Thoracic aorta (tissue), 2 donors: Measurements from ENCODE around the gene BMPR1A. TPM values are rescaled to one million over a fixed set of nuclear protein-coding genes. Genes with fewer than 3 reads are reported as not detected.

Experiments
- ATAC-seq: fragments of 150-250 bp; one replicate; pipeline ENCODE4 v1.8.0; 2017; ENCODE audit warnings: low read depth; ENCODE audit not compliant: insufficient number of reproducible peaks, low FRiP score
- DNase-seq: peaks from one replicate; pipeline ENCODE4 v3.0.0-alpha.2; 2020; ENCODE audit warnings: low spot score
- H3K27ac ChIP-seq, 2 donors: fragments of 200-600 bp; sonication (generic); 1 replicate in 1 of 2; 2 replicates in 1 of 2; pipeline ENCODE4 v1.5.1; 2016; ENCODE audit warnings: mild to moderate bottlenecking in 2 of 2, moderate library complexity in 2 of 2
- H3K27me3 ChIP-seq: fragments of 200-600 bp; sonication (generic); replicated peaks from 2 replicates; pipeline ENCODE4 v1.6.0; 2016; ENCODE audit warnings: mild to moderate bottlenecking; ENCODE audit not compliant: insufficient read depth
- H3K36me3 ChIP-seq: fragments of 200-600 bp; sonication (generic); one replicate; pipeline ENCODE4 v1.5.1; 2016
- H3K4me1 ChIP-seq, 2 donors: fragments of 200-600 bp; sonication (generic); 1 replicate in 1 of 2; 2 replicates in 1 of 2; pipeline versions ENCODE4 v1.5.1 to v1.6.0; 2016; ENCODE audit warnings: low read depth in 2 of 2, mild to moderate bottlenecking in 1 of 2; ENCODE audit not compliant: control insufficient read depth in 1 of 2
- H3K4me3 ChIP-seq: fragments of 200-600 bp; sonication (generic); 2 replicates; pipeline ENCODE4 v1.5.1; 2016; ENCODE audit warnings: mild to moderate bottlenecking
- H3K9me3 ChIP-seq: fragments of 200-600 bp; sonication (generic); 2 replicates; pipeline ENCODE4 v1.5.1; 2016
- CTCF ChIP-seq: fragments of 200-600 bp; sonication (generic); IDR thresholded peaks from one replicate; pipeline ENCODE4 v1.5.1; 2019; ENCODE audit warnings: antibody characterized with exemption
- total RNA-seq, 2 donors: library from RNA; depleted of rRNA; stranded (reverse); fragments of >200 nt; gene quantifications; one replicate each; pipeline versions ENCODE4 v1.1.0 to v1.2.3, GENCODE V29; 2016

BMPR1A gene
- total RNA-seq, 2 donors from 2014 or later = 69.0 to 130 TPM

- DNase-seq (no peak), ATAC-seq (no peak)
- H3K27me3 ChIP-seq = no peaks in the 10 kb centered on the region
- no peaks in the 10 kb centered on the region for H3K9me3 ChIP-seq
- H3K4me3 ChIP-seq = no peak overlapping the region
- H3K27ac ChIP-seq = no peak overlapping the region
- peaks cover 26 to 71% of the 10 kb centered on the region in 2 donors for H3K4me1 ChIP-seq
- no peak for TF ChIP-seq CTCF
- no peaks in the 10 kb centered on the region for H3K36me3 ChIP-seq
These were observed 26.4 kb downstream of the BMPR1A start for GRCh38 chr10:86782701-86783418.

- no peaks in the 10 kb centered on the region for H3K36me3 ChIP-seq
- H3K4me3 ChIP-seq = no peak overlapping the region
- no peak for ATAC-seq
- H3K4me1 ChIP-seq = peaks cover 26 to 54% of the 10 kb centered on the region in 2 donors
- H3K27me3 ChIP-seq = no peaks in the 10 kb centered on the region
- no peak for TF ChIP-seq CTCF
- no peaks in the 10 kb centered on the region for H3K9me3 ChIP-seq
- H3K27ac ChIP-seq = no peak overlapping the region
- DNase-seq = no peak
These were observed 28.6 kb downstream of the BMPR1A start for GRCh38 chr10:86785037-86785436.

GRCh38 chr10:86785968-86786367, 29.5 kb downstream of the BMPR1A start:
- no peak for TF ChIP-seq CTCF
- no peaks in the 10 kb centered on the region for H3K9me3 ChIP-seq
- H3K4me3 ChIP-seq = no peak overlapping the region
- H3K4me1 ChIP-seq = peaks cover 26 to 54% of the 10 kb centered on the region in 2 donors
- DNase-seq = no peak
- H3K27ac ChIP-seq = peak overlapping the region; percentile 12 to 54
- ATAC-seq = no peak
- no peaks in the 10 kb centered on the region for H3K27me3 ChIP-seq
- H3K36me3 ChIP-seq = no peaks in the 10 kb centered on the region

GRCh38 chr10:86786368-86786767, 29.9 kb downstream of the BMPR1A start:
- TF ChIP-seq CTCF = no peak
- H3K27me3 ChIP-seq = no peaks in the 10 kb centered on the region
- DNase-seq (no peak), ATAC-seq (no peak)
- no peaks in the 10 kb centered on the region for H3K36me3 ChIP-seq
- H3K27ac ChIP-seq = peak overlapping the region; percentile 12 to 54
- H3K4me1 ChIP-seq = peaks cover 26 to 53% of the 10 kb centered on the region in 2 donors
- H3K9me3 ChIP-seq = no peaks in the 10 kb centered on the region
- H3K4me3 ChIP-seq = no peak overlapping the region

- H3K4me1 ChIP-seq = peaks cover 18 to 52% of the 10 kb centered on the region in 2 donors
These were observed 34.0 kb downstream of the BMPR1A start for GRCh38 chr10:86790394-86790793.

More at GRCh38 chr10:86790394-86790793, 34.0 kb downstream of the BMPR1A start:
- H3K4me3 ChIP-seq = no peak overlapping the region
- no peaks in the 10 kb centered on the region for H3K27me3 ChIP-seq
- ATAC-seq = no peak
- TF ChIP-seq CTCF = no peak
- no peaks in the 10 kb centered on the region for H3K36me3 ChIP-seq
- no peak for DNase-seq
- no peak overlapping the region for H3K27ac ChIP-seq
- no peaks in the 10 kb centered on the region for H3K9me3 ChIP-seq
